22Rv1 (cell line): ENCODE results near the gene EGFL8.
A peak's percentile ranks its signal among the peaks of the same experiment; 100 is the strongest.

ENCODE experiments used
- CTCF ChIP-seq: fragments of 450-650 bp; IDR thresholded peaks from 2 replicates; pipeline ENCODE4 v1.5.1; 2017; ENCODE audit warnings: mild to moderate bottlenecking
- ZFX ChIP-seq: fragments of 450-650 bp; IDR thresholded peaks from 2 replicates; pipeline ENCODE4 v1.6.1; 2017; ENCODE audit warnings: antibody characterized with exemption, borderline replicate concordance

DNA sequence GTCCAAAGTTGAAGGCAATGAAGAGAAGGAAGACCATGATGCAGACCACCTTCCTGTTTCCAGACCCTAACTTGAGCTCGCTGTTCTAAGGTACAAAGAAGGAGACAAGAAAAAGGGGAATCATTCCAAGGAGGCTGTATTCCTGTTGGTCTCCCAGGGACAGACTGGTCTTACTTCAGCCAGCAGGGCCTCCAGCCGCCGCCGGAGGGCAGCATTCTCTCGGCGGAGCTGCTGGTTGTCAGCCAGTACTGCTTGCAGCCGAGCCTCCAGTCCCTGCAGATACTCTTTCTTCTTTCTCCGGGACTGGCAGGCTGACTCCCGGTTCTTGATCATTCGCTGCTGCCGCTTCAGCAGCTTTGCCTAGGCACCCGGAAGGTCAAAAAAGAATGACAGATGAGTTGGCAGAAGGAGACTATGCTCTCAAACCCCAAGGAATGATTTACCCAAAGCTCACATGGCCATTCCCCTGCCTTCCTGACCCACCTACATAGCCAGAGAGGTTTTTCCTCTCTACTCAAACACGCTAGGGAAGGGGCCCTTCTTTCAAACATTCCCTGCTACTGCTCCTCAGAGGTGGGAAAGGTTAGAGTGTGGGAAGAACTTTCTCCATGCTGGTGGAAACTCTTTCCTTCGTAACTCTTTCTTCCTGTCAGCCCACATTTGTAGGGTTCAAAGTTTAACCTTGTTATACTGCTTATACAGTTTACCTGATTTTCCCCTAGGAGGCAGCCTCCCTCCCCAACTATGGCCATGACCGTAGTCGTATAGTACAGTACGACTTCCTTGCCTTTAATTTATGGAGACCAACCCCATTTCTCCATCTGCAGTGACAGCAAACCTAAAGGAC is 45.4 kb upstream of the EGFL8 start:
- TF ChIP-seq CTCF, result peak; percentile 93
- no peak for TF ChIP-seq ZFX
